Keratinocyte (primary cell): Measurements from ENCODE around the gene SRM. TPM values are rescaled to one million over a fixed set of nuclear protein-coding genes. Genes with fewer than 3 reads are reported as not detected.
"Not testable (repeated sequence)": the region's sequence is repeated elsewhere in the genome, so short reads cannot be mapped to it uniquely, and the experiment has no call there.

Source experiments
- DNase-seq: peaks from one replicate; pipeline ENCODE4 v3.0.0-alpha.2; 2011; ENCODE audit warnings: low read depth, missing footprints, low spot score
- FAIRE-seq: peaks from 2 replicates; lab custom pipeline; 2011; peaks lifted over from hg19 to GRCh38; lab: Jason Lieb, UNC
- H2AFZ ChIP-seq: 2 replicates; pipeline ENCODE4 v1.6.0; 2012; ENCODE audit warnings: low read length, control low read depth, inconsistent platforms; ENCODE audit not compliant: control insufficient read depth
- H3K27ac ChIP-seq: 2 replicates; pipeline ENCODE4 v1.5.1; 2011; ENCODE audit warnings: low read length; ENCODE audit not compliant: control insufficient read depth, insufficient read depth
- H3K27me3 ChIP-seq: 3 replicates; pipeline ENCODE4 v1.6.0; 2011; ENCODE audit warnings: low read length; ENCODE audit not compliant: control insufficient read depth, insufficient read depth; ENCODE audit errors: extremely low read depth
- H3K36me3 ChIP-seq, 2 experiments: 2 replicates in 1 of 2; 3 replicates in 1 of 2; pipeline ENCODE4 v1.5.1; 2011; ENCODE audit warnings: low read length in 2 of 2, mild to moderate bottlenecking in 1 of 2; ENCODE audit not compliant: control insufficient read depth in 2 of 2, insufficient read depth in 2 of 2; ENCODE audit errors: extremely low read depth in 1 of 2
- H3K4me1 ChIP-seq: 3 replicates; pipeline ENCODE4 v1.5.1; 2011; ENCODE audit warnings: low read length; ENCODE audit not compliant: control insufficient read depth, insufficient read depth; ENCODE audit errors: extremely low read depth
- H3K4me2 ChIP-seq: 3 replicates; pipeline ENCODE4 v1.6.0; 2011; ENCODE audit warnings: low read depth, low read length; ENCODE audit not compliant: control insufficient read depth, insufficient read depth; ENCODE audit errors: extremely low read depth
- H3K4me3 ChIP-seq, 3 experiments: fragments of 200-600 bp in 1 of 3; sonication (generic) in 1 of 3; 2 replicates in 2 of 3; 3 replicates in 1 of 3; pipeline ENCODE4 v1.5.1; 2011 to 2016; ENCODE audit warnings: low read length in 3 of 3, mild to moderate bottlenecking in 3 of 3, control low read depth in 2 of 3, inconsistent platforms in 1 of 3, low read depth in 1 of 3, mixed read lengths in 1 of 3, mixed run types in 1 of 3, moderate library complexity in 1 of 3; ENCODE audit not compliant: control insufficient read depth in 2 of 3, insufficient read depth in 2 of 3; ENCODE audit errors: extremely low read depth in 1 of 3
- H3K79me2 ChIP-seq: 2 replicates; pipeline ENCODE4 v1.6.0; 2012; ENCODE audit warnings: low read length; ENCODE audit not compliant: control insufficient read depth, insufficient read depth
- H3K9ac ChIP-seq: 3 replicates; pipeline ENCODE4 v1.6.0; 2011; ENCODE audit warnings: low read length; ENCODE audit not compliant: control insufficient read depth, insufficient read depth; ENCODE audit errors: extremely low read depth
- H3K9me1 ChIP-seq: 3 replicates; pipeline ENCODE4 v1.6.0; 2011; ENCODE audit warnings: low read length; ENCODE audit not compliant: control insufficient read depth, insufficient read depth; ENCODE audit errors: extremely low read depth
- H3K9me3 ChIP-seq: 2 replicates; pipeline ENCODE4 v1.5.1; 2012; ENCODE audit warnings: low read depth, low read length; ENCODE audit not compliant: control insufficient read depth
- H4K20me1 ChIP-seq: 3 replicates; pipeline ENCODE4 v1.6.0; 2011; ENCODE audit warnings: low read length; ENCODE audit not compliant: control insufficient read depth, insufficient read depth; ENCODE audit errors: extremely low read depth
- CTCF ChIP-seq, 3 experiments: IDR thresholded peaks in 1 of 3; conservative IDR thresholded peaks in 1 of 3; optimal IDR thresholded peaks in 1 of 3; 2 replicates in 2 of 3; 3 replicates in 1 of 3; pipeline versions ENCODE3 to v1.5.1; 2011; ENCODE audit warnings: low read length in 3 of 3, mild to moderate bottlenecking in 3 of 3, moderate library complexity in 2 of 3, control low read depth in 1 of 3, inconsistent platforms in 1 of 3; ENCODE audit not compliant: insufficient read depth in 2 of 3; ENCODE audit errors: extremely low read depth in 1 of 3
- EZH2 ChIP-seq: IDR thresholded peaks from one replicate; pipeline ENCODE4 v1.6.1; 2012; ENCODE audit warnings: inconsistent platforms, mild to moderate bottlenecking, low read length, moderate library complexity
- dilution Hi-C: fragments of 300-500 bp; cut with MboI; formaldehyde crosslinking; loops from one replicate; pipeline ENCODE4 v1.7.0; 2020; ENCODE audit warnings: low sequenced_read_pairs; ENCODE audit not compliant: extremely low pct_ligation_motif_present
- polyA plus RNA-seq, 5 experiments: library from polyadenylated mRNA; depleted of rRNA in 3 of 5; stranded (reverse) in 3 of 5; stranded (forward) in 1 of 5; unstranded in 1 of 5; fragments of >200 nt; gene quantifications; 1 replicate in 1 of 5; 2 replicates in 3 of 5; 3 replicates in 1 of 5; pipeline versions ENCODE4 v1.2.1 to v1.2.3, GENCODE V29; 2011 to 2012; ENCODE audit warnings: missing spikeins in 2 of 5, low read depth in 1 of 5, low replicate concordance in 1 of 5

The SRM gene
- polyA plus RNA-seq, 1 donor (not counting 4 experiments of a cell fraction or from before 2014, with no cell fraction given), result 32.8 TPM

- Histone ChIP-seq H3K27me3 (no peaks in the 10 kb centered on the region), H3K4me1 (peaks cover 3% of the 10 kb centered on the region), H3K36me3 (no peaks in the 10 kb centered on the region), H4K20me1 (no peaks in the 10 kb centered on the region), H2AFZ (no peak overlapping the region), H3K9me1 (no peaks in the 10 kb centered on the region), H3K4me3 (no peak overlapping the region), H3K9ac (no peak overlapping the region), H3K79me2 (no peaks in the 10 kb centered on the region), H3K4me2 (no peak overlapping the region), H3K9me3 (no peaks in the 10 kb centered on the region), H3K27ac (no peak overlapping the region)
- dilution Hi-C loops, result no loop called here
- FAIRE-seq (no peak), DNase-seq (no peak)
- TF ChIP-seq CTCF (optimal IDR thresholded peaks at IDR 0.05 in 1 of 3, IDR thresholded peaks at IDR 0.05 in 1 of 3, conservative IDR thresholded peaks at IDR 0.05 in 1 of 3; ENCODE audit: extremely low read depth in 1 of 3, insufficient read depth in 2 of 3, low read length in 3 of 3) (no peak), EZH2 (no peak)
Observed at GRCh38 chr1:11042065-11042464, 17.8 kb downstream of the SRM start.

GRCh38 chr1:11041048-11041447, 18.8 kb downstream of the SRM start:
- no peaks in the 10 kb centered on the region for H3K36me3 ChIP-seq
- no peaks in the 10 kb centered on the region for H4K20me1 ChIP-seq
- H3K9me3 ChIP-seq, result no peaks in the 10 kb centered on the region
- no peak for FAIRE-seq
- H3K4me1 ChIP-seq, result peaks cover 3% of the 10 kb centered on the region
- no peak overlapping the region for H3K9ac ChIP-seq
- no peaks in the 10 kb centered on the region for H3K79me2 ChIP-seq
- no peaks in the 10 kb centered on the region for H3K27me3 ChIP-seq
- no peak for DNase-seq
- dilution Hi-C loops, result no loop called here
- no peaks in the 10 kb centered on the region for H3K9me1 ChIP-seq
- H2AFZ ChIP-seq, result no peak overlapping the region
- no peak overlapping the region for H3K4me3 ChIP-seq
- no peak overlapping the region for H3K4me2 ChIP-seq
- no peak for TF ChIP-seq CTCF (optimal IDR thresholded peaks at IDR 0.05 in 1 of 3, IDR thresholded peaks at IDR 0.05 in 1 of 3, conservative IDR thresholded peaks at IDR 0.05 in 1 of 3; ENCODE audit: extremely low read depth in 1 of 3, insufficient read depth in 2 of 3, low read length in 3 of 3)
- no peak for TF ChIP-seq EZH2
- H3K27ac ChIP-seq, result no peak overlapping the region

- FAIRE-seq, dilution Hi-C loops, H3K27ac ChIP-seq: not testable (repeated sequence)
Observed at GRCh38 chr1:11040105-11040429, 19.8 kb downstream of the SRM start.

More at GRCh38 chr1:11040105-11040429, 19.8 kb downstream of the SRM start:
- H3K4me1 ChIP-seq, H3K36me3 ChIP-seq, H3K9me3 ChIP-seq, H3K27me3 ChIP-seq, DNase-seq, H2AFZ ChIP-seq, H3K79me2 ChIP-seq, H3K9ac ChIP-seq, H3K4me3 ChIP-seq, H4K20me1 ChIP-seq, H3K9me1 ChIP-seq, H3K4me2 ChIP-seq: not testable (repeated sequence)
